Astrocyte (in vitro differentiated cells and primary cell): ENCODE results near the gene VENTX. TPM values are rescaled to one million over a fixed set of nuclear protein-coding genes. Genes with fewer than 3 reads are reported as not detected.

Experiments used
- DNase-seq: peaks from one replicate; pipeline ENCODE4 v3.0.0-alpha.2; 2010; ENCODE audit warnings: low read depth
- FAIRE-seq: peaks from 2 replicates; lab custom pipeline; 2011; peaks lifted over from hg19 to GRCh38; lab: Jason Lieb, UNC
- H2AFZ ChIP-seq: 2 replicates; pipeline ENCODE4 v1.6.0; 2012; ENCODE audit warnings: low read depth, low read length, inconsistent platforms
- H3K27ac ChIP-seq: 2 replicates; pipeline ENCODE4 v1.5.1; 2011; ENCODE audit warnings: low read depth, low read length, inconsistent platforms
- H3K27me3 ChIP-seq: 2 replicates; pipeline ENCODE4 v1.6.0; 2011; ENCODE audit warnings: low read length, inconsistent platforms; ENCODE audit not compliant: insufficient read depth
- H3K36me3 ChIP-seq: 2 replicates; pipeline ENCODE4 v1.5.1; 2011; ENCODE audit warnings: low read length, inconsistent platforms; ENCODE audit not compliant: insufficient read depth
- H3K4me1 ChIP-seq: 2 replicates; pipeline ENCODE4 v1.5.1; 2011; ENCODE audit warnings: low read length, inconsistent platforms; ENCODE audit not compliant: insufficient read depth
- H3K4me2 ChIP-seq: 2 replicates; pipeline ENCODE4 v1.6.0; 2012; ENCODE audit warnings: low read length, inconsistent platforms
- H3K4me3 ChIP-seq: 2 replicates; pipeline ENCODE4 v1.5.1; 2011; ENCODE audit warnings: low read depth, mild to moderate bottlenecking, low read length, inconsistent platforms; ENCODE audit not compliant: insufficient read depth
- H3K79me2 ChIP-seq: 2 replicates; pipeline ENCODE4 v1.6.0; 2012; ENCODE audit warnings: mild to moderate bottlenecking, low read length, inconsistent platforms; ENCODE audit not compliant: insufficient read depth
- H3K9ac ChIP-seq: 2 replicates; pipeline ENCODE4 v1.6.0; 2012; ENCODE audit warnings: mild to moderate bottlenecking, low read length, inconsistent platforms
- H3K9me3 ChIP-seq: 2 replicates; pipeline ENCODE4 v1.5.1; 2012; ENCODE audit warnings: low read depth, mild to moderate bottlenecking, low read length, inconsistent platforms; ENCODE audit not compliant: insufficient read depth
- H4K20me1 ChIP-seq: 2 replicates; pipeline ENCODE4 v1.6.0; 2012; ENCODE audit warnings: low read length, inconsistent platforms; ENCODE audit not compliant: insufficient read depth
- H3K27ac Mint-ChIP-seq: one replicate; pipeline ENCODE4 v1.8.0; 2021; ENCODE audit warnings: mild to moderate bottlenecking, mixed read lengths; ENCODE audit not compliant: unreplicated experiment
- H3K27me3 Mint-ChIP-seq: one replicate; pipeline ENCODE4 v1.8.0; 2021; ENCODE audit warnings: low read depth, mixed read lengths; ENCODE audit not compliant: unreplicated experiment
- H3K36me3 Mint-ChIP-seq: one replicate; pipeline ENCODE4 v1.8.0; 2021; ENCODE audit warnings: low read depth, mixed read lengths; ENCODE audit not compliant: unreplicated experiment
- H3K4me1 Mint-ChIP-seq: one replicate; pipeline ENCODE4 v1.8.0; 2021; ENCODE audit warnings: low read depth, mixed read lengths; ENCODE audit not compliant: unreplicated experiment
- H3K4me3 Mint-ChIP-seq: one replicate; pipeline ENCODE4 v1.8.0; 2021; ENCODE audit warnings: mild to moderate bottlenecking, moderate library complexity, mixed read lengths; ENCODE audit not compliant: unreplicated experiment
- H3K9me3 Mint-ChIP-seq: one replicate; pipeline ENCODE4 v1.8.0; 2021; ENCODE audit warnings: mild to moderate bottlenecking, mixed read lengths; ENCODE audit not compliant: unreplicated experiment
- CTCF ChIP-seq: IDR thresholded peaks from 2 replicates; pipeline ENCODE4 v1.5.1; 2011; ENCODE audit warnings: low read depth, mild to moderate bottlenecking, inconsistent platforms, low read length, moderate library complexity; ENCODE audit not compliant: insufficient read depth
- EZH2 ChIP-seq: IDR thresholded peaks from 2 replicates; pipeline ENCODE4 v1.6.1; 2012; ENCODE audit warnings: mild to moderate bottlenecking, low read length, inconsistent platforms; ENCODE audit not compliant: insufficient read depth
- total RNA-seq: library from RNA; stranded (reverse); gene quantifications from 2 replicates; pipeline ENCODE4 v1.2.1, GENCODE V29; 2021

The VENTX gene
- total RNA-seq, 1 donor from 2014 or later, result 0.11 TPM

- Histone ChIP-seq H3K27ac (no peak overlapping the region), H3K4me2 (no peak overlapping the region), H3K4me3 (no peak overlapping the region), H4K20me1 (no peaks in the 10 kb centered on the region), H2AFZ (no peak overlapping the region), H3K36me3 (no peaks in the 10 kb centered on the region), H3K9me3 (no peaks in the 10 kb centered on the region), H3K4me1 (no peaks in the 10 kb centered on the region), H3K27me3 (peaks cover 43% of the 10 kb centered on the region), H3K79me2 (no peaks in the 10 kb centered on the region), H3K9ac (no peak overlapping the region)
- H3K36me3 Mint-ChIP-seq, result no peaks in the 10 kb centered on the region
- TF ChIP-seq CTCF, result no peak
- peak; percentile 17 for TF ChIP-seq EZH2
- H3K4me1 Mint-ChIP-seq, result peaks cover 5% of the 10 kb centered on the region
- H3K27me3 Mint-ChIP-seq, result peaks cover 70% of the 10 kb centered on the region
- no peak overlapping the region for H3K27ac Mint-ChIP-seq
- no peak for DNase-seq
- peaks cover 5% of the 10 kb centered on the region for H3K9me3 Mint-ChIP-seq
- no peak for FAIRE-seq
- no peak overlapping the region for H3K4me3 Mint-ChIP-seq
Observed at GRCh38 chr10:133230387-133231195, 7.1 kb upstream of the VENTX start.

- Mint-ChIP-seq H3K27me3 (peaks cover 67% of the 10 kb centered on the region), H3K36me3 (no peaks in the 10 kb centered on the region), H3K27ac (no peak overlapping the region), H3K4me1 (no peaks in the 10 kb centered on the region), H3K9me3 (peaks cover 3% of the 10 kb centered on the region), H3K4me3 (no peak overlapping the region)
- TF ChIP-seq CTCF (no peak), EZH2 (peak; percentile 86)
- Histone ChIP-seq H3K4me1 (no peaks in the 10 kb centered on the region), H3K9me3 (no peaks in the 10 kb centered on the region), H3K4me3 (no peak overlapping the region), H3K27ac (no peak overlapping the region), H3K79me2 (no peaks in the 10 kb centered on the region), H4K20me1 (no peaks in the 10 kb centered on the region), H2AFZ (no peak overlapping the region), H3K4me2 (no peak overlapping the region), H3K27me3 (peaks cover 48% of the 10 kb centered on the region), H3K9ac (no peak overlapping the region), H3K36me3 (no peaks in the 10 kb centered on the region)
- no peak for FAIRE-seq
- no peak for DNase-seq
Observed at GRCh38 chr10:133231244-133231945, 6.3 kb upstream of the VENTX start.
